ENCODE data around the gene ADAMTS9.
A peak's percentile ranks its signal among the peaks of the same experiment; 100 is the strongest.

ADAMTS9 gene

DNA sequence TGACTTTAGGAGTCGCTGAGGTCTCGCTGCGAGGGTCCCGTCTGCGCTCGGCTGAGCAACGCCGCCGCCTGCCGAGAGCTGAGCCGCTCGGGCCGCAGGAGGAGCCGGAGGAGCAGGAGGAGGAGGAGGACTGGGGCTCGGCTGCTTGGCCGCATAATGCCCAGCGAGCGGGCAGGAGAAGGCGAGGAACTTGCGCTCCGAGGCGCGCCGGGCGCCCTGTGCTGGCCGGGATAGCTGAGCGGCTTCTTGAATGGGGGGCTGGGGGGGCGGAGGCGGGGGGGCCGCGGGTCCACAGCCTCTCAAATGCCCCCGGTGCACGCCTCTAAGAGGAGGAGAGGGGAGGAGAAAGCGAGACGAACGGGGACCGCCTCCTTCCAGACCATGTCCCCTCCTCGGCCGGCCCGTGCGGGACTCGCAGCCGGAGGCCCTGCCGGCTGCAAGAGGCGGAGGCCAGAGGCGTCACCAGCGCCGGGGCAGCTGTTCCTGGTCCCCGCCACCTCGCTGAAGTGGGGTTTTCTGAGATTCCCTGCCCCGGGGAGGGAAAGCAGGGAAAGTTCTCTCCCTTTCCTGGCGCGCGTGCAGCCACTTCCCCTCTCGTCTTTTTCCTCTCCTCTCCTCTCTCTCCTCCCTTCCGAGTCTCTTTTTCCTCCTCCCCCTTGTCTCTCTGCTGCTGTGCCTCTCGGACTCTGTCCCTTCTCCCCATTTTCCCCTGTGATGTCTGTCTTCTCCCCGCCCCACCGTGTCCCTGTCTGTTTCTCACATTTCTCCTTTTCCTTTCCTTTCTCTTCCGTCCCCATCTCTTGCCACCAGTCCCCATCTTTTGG lies at the start of gene ADAMTS9:
Gene ADAMTS9 (minus strand): TSS at position 220 of the 824 bp plus-strand sequence. CDS start 343 bp downstream, outside the sequence.
- peak within 1 kb of the TSS; percentile 69 for H3K4me3 ChIP-seq (ENCODE audit: low read depth, low read length)

DNA sequence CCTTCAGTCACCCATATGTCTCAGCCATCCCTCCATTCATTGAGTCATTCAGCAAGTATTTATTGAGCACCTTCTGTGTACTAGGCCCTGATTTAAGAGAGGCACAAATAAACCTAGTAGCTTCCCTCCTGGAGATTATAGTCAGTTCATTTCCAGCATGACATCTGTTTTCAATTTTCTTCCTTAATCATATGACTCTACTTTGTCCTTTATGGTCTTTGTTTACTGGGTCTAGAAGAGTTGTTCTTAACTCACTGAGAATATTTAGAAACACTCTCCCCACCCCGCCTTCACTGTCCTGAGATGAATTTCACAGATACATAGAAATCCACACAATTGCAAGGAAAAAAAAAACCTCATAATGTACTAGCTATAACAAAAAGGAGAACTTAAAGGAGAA lies 44.8 kb upstream of the ADAMTS9 start:
- H3K4me3 ChIP-seq (ENCODE audit: low read depth, low read length): no peak overlapping the region

DNA sequence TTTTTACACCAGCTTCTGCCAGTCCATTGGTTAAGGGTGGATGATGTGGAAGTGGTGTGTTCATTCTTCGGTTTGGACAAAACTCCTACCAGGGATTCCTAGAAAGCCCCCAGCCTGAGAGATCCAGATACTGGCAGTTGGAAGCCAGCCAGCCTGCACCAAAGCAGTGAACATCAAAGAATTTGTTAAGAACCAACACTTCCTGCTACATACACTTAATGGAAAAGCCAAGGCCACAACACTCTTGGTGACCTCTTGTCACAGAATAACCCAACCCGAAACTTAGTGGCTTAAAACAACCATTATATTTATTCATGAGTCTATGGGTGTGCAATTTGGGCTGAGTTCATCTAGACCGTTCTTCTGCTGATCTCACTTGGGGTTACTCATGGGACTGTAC lies 42.9 kb upstream of the ADAMTS9 start:
- H3K4me3 ChIP-seq (ENCODE audit: low read depth, low read length): no peak overlapping the region

GRCh38 chr3:64728994-64729393 lies 41.2 kb upstream of the ADAMTS9 start:
- H3K4me3 ChIP-seq (ENCODE audit: low read depth, low read length): no peak overlapping the region

DNA sequence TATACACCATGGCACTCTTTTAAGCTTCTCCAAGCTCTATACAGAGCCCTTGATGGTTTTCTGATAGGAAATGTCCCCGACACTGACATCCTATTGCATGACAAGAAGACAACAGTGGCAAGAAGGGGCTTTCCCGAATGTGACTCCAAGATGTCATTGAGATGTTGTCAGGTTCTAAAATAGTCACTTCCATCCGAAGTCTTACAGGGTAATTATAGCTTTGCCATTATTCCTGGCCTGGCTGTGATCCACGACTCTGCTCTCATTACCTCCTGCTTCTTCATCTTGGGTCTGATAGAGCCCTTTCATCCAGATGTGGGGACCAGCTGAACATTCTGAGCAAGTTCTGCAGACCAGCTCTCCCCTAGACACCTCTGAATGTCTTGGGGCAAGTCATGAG lies 40.6 kb upstream of the ADAMTS9 start:
- no peak overlapping the region for H3K4me3 ChIP-seq (ENCODE audit: low read depth, low read length)

- no peak overlapping the region for H3K4me3 ChIP-seq (ENCODE audit: low read depth, low read length)
These were observed 38.8 kb upstream of the ADAMTS9 start for GRCh38 chr3:64726414-64727090.

- no peak overlapping the region for H3K4me3 ChIP-seq (ENCODE audit: low read depth, low read length)
These were observed 31.2 kb upstream of the ADAMTS9 start for GRCh38 chr3:64718976-64719375.

DNA sequence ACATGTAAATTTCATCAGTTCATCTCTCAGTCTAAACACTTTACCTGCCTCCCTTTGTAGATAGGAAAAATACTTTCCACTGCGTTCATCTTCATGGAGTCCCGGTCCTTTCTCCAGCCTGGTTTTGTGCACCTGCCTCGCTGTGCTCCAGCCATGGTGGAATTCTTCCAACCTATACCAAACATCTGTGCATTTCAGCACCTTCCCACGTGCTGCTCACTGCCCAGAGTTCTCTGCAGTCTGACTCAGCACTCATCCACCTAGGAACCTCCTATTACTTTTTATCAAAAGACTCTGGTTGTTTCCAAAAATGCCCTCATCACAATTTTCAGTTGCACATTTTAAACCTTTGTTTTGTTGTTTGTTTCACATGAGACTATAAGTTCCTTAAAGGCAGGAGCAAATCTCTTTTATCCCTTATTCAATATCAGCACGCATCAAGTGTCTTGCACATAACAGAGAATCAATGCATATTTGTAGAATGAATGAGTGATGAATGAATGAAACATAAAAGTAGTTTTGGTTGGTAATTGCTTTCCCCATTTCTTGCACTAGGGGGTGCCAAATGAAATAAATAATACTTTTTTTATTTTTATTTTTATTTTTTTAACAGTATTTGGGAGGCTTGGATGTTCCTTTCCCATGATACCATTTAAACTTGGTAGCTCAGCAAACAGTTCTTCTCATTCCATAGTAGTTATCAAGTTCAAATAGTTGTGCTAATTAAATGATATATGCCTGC lies 30.2 kb upstream of the ADAMTS9 start:
- no peak overlapping the region for H3K4me3 ChIP-seq (ENCODE audit: low read depth, low read length)

GRCh38 chr3:64717411-64717810 lies 29.6 kb upstream of the ADAMTS9 start:
- no peak overlapping the region for H3K4me3 ChIP-seq (ENCODE audit: low read depth, low read length)

DNA sequence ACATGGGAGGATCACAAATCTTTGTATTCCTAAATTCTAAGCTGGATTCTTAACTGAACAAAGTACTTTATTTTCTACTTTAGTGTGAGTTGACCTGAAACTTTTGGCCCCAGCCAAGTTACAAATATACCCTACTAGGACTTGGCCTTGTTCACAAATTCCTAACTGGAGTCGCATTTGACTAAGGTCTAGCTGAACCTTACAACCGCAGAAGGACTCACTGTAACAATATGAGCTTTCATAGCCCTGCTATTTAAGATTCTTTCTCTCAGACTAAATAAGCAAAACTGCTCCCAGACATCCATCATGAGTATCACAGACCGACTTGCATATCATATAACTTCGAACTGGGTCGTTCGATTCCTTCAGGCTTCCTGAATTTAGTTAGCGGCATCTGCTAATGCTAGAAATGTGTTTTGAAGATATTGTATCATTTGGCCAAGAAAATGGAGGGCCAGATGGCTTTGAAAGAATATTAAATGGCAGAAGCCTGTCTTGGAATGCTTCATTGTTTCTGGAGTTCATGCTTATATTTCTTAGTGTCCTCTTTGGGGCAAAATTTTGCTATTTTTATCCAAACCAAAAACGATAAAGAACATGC lies 28.4 kb upstream of the ADAMTS9 start:
- H3K4me3 ChIP-seq (ENCODE audit: low read depth, low read length): no peak overlapping the region

- no peak overlapping the region for H3K4me3 ChIP-seq (ENCODE audit: low read depth, low read length)
These were observed 27.6 kb upstream of the ADAMTS9 start for GRCh38 chr3:64715211-64715982.

DNA sequence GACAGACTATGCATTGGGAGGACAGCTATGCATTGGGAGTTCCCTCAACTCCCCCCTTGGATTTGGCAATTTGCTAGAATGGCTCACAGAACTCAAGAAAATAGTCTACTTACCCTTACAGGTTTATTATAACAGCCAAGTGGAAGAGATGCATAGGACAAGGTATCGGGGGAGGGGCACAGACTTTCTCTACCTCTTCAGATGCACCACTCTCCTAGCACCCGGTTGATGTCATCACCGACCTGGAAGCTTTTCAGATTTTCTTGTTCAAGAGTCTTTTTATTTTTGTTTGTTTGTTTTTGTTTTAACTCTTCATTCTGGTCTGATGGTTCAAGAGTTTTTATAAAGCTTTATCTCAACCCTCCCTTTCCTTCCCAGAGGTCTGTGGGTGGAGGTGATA lies 20.7 kb upstream of the ADAMTS9 start:
- no peak overlapping the region for H3K4me3 ChIP-seq (ENCODE audit: low read depth, low read length)

- no peak overlapping the region for H3K4me3 ChIP-seq (ENCODE audit: low read depth, low read length)
These were observed 18.1 kb upstream of the ADAMTS9 start for GRCh38 chr3:64705946-64706345.

GRCh38 chr3:64696896-64697295 lies 9.1 kb upstream of the ADAMTS9 start:
- no peak overlapping the region for H3K4me3 ChIP-seq (ENCODE audit: low read depth, low read length)

- no peak overlapping the region for H3K4me3 ChIP-seq (ENCODE audit: low read depth, low read length)
These were observed 6.3 kb upstream of the ADAMTS9 start for GRCh38 chr3:64694114-64694513.

GRCh38 chr3:64693031-64693430 lies 5.2 kb upstream of the ADAMTS9 start:
- H3K4me3 ChIP-seq (ENCODE audit: low read depth, low read length): no peak overlapping the region

DNA sequence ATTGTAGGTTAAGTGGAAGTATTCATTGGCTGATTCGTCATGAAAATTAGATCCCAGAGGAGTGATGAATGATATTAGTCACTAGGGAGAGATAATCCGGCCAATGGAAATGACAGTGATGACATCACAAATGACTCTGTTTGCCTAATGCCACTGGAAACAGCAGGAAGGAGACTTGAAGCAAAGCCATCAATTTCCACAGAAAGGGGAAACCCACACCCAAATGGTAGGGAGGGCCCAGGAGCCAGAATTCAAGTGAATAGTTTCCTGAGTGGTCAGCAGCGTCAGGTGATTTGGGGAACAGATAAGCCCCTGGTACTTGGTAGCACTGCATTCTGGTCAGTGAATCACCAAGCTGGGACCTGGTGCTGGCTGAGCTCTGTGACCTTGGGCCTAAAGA lies 3.3 kb upstream of the ADAMTS9 start:
- no peak overlapping the region for H3K4me3 ChIP-seq (ENCODE audit: low read depth, low read length)

DNA sequence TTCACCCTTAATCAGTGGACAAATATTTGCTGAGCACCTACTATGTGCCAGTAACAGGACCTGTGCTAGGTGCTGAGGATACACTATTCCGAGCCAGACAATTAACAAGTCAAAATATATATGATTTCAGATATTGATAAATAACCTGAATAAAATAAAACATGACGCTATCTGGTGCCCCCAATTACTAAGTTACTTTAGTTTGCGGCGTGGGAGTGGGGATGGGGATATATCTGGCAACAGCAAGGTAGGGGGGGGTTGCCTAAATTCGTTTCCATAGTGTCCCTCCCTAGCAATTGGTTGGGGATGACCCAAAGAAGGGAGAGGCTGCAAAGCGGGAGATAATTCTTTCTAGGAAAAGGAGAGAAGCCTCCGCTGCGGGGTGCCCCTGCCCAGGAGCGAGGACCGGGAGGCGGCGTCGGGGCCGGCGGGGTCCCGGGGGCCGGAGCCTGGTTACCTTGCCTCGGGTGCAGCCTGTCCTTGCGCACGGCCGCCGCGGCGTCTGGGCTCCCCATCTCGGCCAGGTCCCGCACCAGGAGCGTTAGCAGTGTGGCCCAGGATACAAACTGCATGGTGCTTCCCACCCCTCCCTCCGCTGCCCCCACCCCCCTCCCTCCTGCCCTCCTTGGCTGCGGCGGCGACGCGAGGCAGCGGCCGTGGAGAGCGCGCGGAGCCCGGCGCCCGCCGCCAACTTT lies 567 bp downstream of the ADAMTS9 start:
- H3K4me3 ChIP-seq (ENCODE audit: low read depth, low read length): peak overlapping the region; percentile 35

GRCh38 chr3:64686446-64686908 lies 1.3 kb downstream of the ADAMTS9 start:
- peak overlapping the region; percentile 50 for H3K4me3 ChIP-seq (ENCODE audit: low read depth, low read length)
